Activated CD8-positive, alpha-beta T cell treated with anti-CD3 and anti-CD28 coated beads for 36 hours (primary cell): Measurements from ENCODE around the gene CNBD2. TPM values are rescaled to one million over a fixed set of nuclear protein-coding genes. Genes with fewer than 3 reads are reported as not detected.
"Not testable (repeated sequence)": the region's sequence is repeated elsewhere in the genome, so short reads cannot be mapped to it uniquely, and the experiment has no call there.

Experiments
- ATAC-seq: fragments of 200-7000 bp; cut with Tn5 transposase; one replicate; pipeline ENCODE4 v1.10.0; 2021; ENCODE audit warnings: mild to moderate bottlenecking, moderate library complexity
- CTCF ChIA-PET: fragments of 350-600 bp; sonication (Branson Sonifier 250); formaldehyde crosslinking; loops from one replicate; lab custom pipeline; 2021; ENCODE audit warnings: antibody characterized with exemption; lab: Charles Lee
- POLR2A ChIA-PET: fragments of 350-600 bp; sonication (Branson Sonifier 250); formaldehyde crosslinking; loops from one replicate; lab custom pipeline; 2021; ENCODE audit warnings: antibody characterized with exemption; lab: Charles Lee
- DNase-seq: peaks from one replicate; pipeline ENCODE4 v3.0.0-alpha.2; 2020
- H3K27ac Mint-ChIP-seq: one replicate; pipeline ENCODE4 v1.8.0; 2021; ENCODE audit warnings: mild to moderate bottlenecking, mixed read lengths
- H3K27me3 Mint-ChIP-seq: one replicate; pipeline ENCODE4 v1.8.0; 2021; ENCODE audit warnings: mixed read lengths
- H3K36me3 Mint-ChIP-seq: one replicate; pipeline ENCODE4 v1.8.0; 2021; ENCODE audit warnings: low read depth, mixed read lengths
- H3K4me1 Mint-ChIP-seq: one replicate; pipeline ENCODE4 v1.8.0; 2021; ENCODE audit warnings: low read depth, mixed read lengths
- H3K4me3 Mint-ChIP-seq: one replicate; pipeline ENCODE4 v1.8.0; 2021; ENCODE audit warnings: mild to moderate bottlenecking, moderate library complexity, mixed read lengths
- H3K9me3 Mint-ChIP-seq: one replicate; pipeline ENCODE4 v1.8.0; 2021; ENCODE audit warnings: mixed read lengths
- CTCF ChIP-seq: fragments of 200-600 bp; IDR thresholded peaks from one replicate; pipeline ENCODE4 v1.8.0; 2022; ENCODE audit warnings: antibody characterized with exemption, mild to moderate bottlenecking
- intact Hi-C: fragments of 100-400 bp; cut with micrococcal nuclease; formaldehyde crosslinking; loops from one replicate; pipeline ENCODE4 v1.10.0; 2022
- total RNA-seq, 2 experiments: library from RNA; stranded (reverse); gene quantifications; one replicate each; pipeline ENCODE4 v1.2.3, GENCODE V29; 2021

CNBD2 gene
- total RNA-seq, 2 experiments from 2014 or later, result 4.9 to 6.1 TPM

- no peak overlapping the region for H3K27ac Mint-ChIP-seq
- H3K9me3 Mint-ChIP-seq, result peaks cover 11% of the 10 kb centered on the region
- no peaks in the 10 kb centered on the region for H3K27me3 Mint-ChIP-seq
- intact Hi-C loops, result loop anchor here (10.0 kb wide), 1 partner anchor 342 kb away; the partner anchor contains the start of gene SPAG4
- peaks cover 11% of the 10 kb centered on the region for H3K36me3 Mint-ChIP-seq
- CTCF ChIA-PET, result interaction anchor here (2.1 kb wide), 1 partner anchor 493 kb away, joined by 5 read pairs; no protein-coding TSS in a partner anchor
- H3K4me1 Mint-ChIP-seq, result peaks cover 14% of the 10 kb centered on the region
- peak overlapping the region; percentile 15 for H3K4me3 Mint-ChIP-seq
- ATAC-seq (no peak), DNase-seq (no peak)
- POLR2A ChIA-PET, result no interaction called here
- TF ChIP-seq CTCF, result no peak
These were observed 11.8 kb upstream of the CNBD2 start for GRCh38 chr20:35956616-35957015.

GRCh38 chr20:35959291-35959690 is 9.1 kb upstream of the CNBD2 start:
- H3K4me3 Mint-ChIP-seq, POLR2A ChIA-PET, DNase-seq, H3K27ac Mint-ChIP-seq, ATAC-seq, H3K36me3 Mint-ChIP-seq, H3K4me1 Mint-ChIP-seq, H3K27me3 Mint-ChIP-seq: not testable (repeated sequence)
- CTCF ChIA-PET, result interaction anchor here (1.0 to 4.3 kb wide), 4 partner anchors 13 to 36 kb away, joined by 3 to 22 read pairs (median 4); no protein-coding TSS in a partner anchor
- intact Hi-C loops, result loop anchor here (10.0 kb wide), 1 partner anchor 344 kb away; the partner anchor contains the start of gene SPAG4
- peaks cover 11% of the 10 kb centered on the region for H3K9me3 Mint-ChIP-seq

- TF ChIP-seq CTCF, result no peak
- Mint-ChIP-seq H3K27me3 (no peaks in the 10 kb centered on the region), H3K4me1 (no peaks in the 10 kb centered on the region), H3K9me3 (peaks cover 8% of the 10 kb centered on the region), H3K4me3 (no peak overlapping the region), H3K36me3 (no peaks in the 10 kb centered on the region), H3K27ac (no peak overlapping the region)
- ATAC-seq (no peak), DNase-seq (no peak)
- ChIA-PET CTCF (interaction anchor here (1.5 kb wide), 1 partner anchor 29 kb away, joined by 6 read pairs; no protein-coding TSS in a partner anchor), POLR2A (interaction anchor here (0.6 to 1.8 kb wide), 2 partner anchors 9 to 245 kb away, joined by 3 to 6 read pairs; no protein-coding TSS in a partner anchor)
- intact Hi-C loops, result no loop called here
These were observed 4.5 kb upstream of the CNBD2 start for GRCh38 chr20:35963878-35964277.

- Mint-ChIP-seq H3K27me3 (no peaks in the 10 kb centered on the region), H3K4me1 (no peaks in the 10 kb centered on the region), H3K27ac (no peak overlapping the region), H3K4me3 (no peak overlapping the region), H3K9me3 (no peaks in the 10 kb centered on the region), H3K36me3 (no peaks in the 10 kb centered on the region)
- ATAC-seq, result no peak
- DNase-seq, result no peak
- TF ChIP-seq CTCF, result no peak
- POLR2A ChIA-PET, result interaction anchor here (1.1 kb wide), 1 partner anchor 14 kb away, joined by 4 read pairs; the partner anchor contains the start of gene SCAND1
- intact Hi-C loops, result no loop called here
- CTCF ChIA-PET, result interaction anchor here (3.2 kb wide), 1 partner anchor 14 kb away, joined by 17 read pairs; the partner anchor contains the start of gene SCAND1
These were observed 540 bp downstream of the CNBD2 start for GRCh38 chr20:35968930-35969329.

GRCh38 chr20:35971981-35972380 is 3.6 kb downstream of the CNBD2 start:
- POLR2A ChIA-PET, result no interaction called here
- DNase-seq, result no peak
- H3K9me3 Mint-ChIP-seq, result no peaks in the 10 kb centered on the region

More at GRCh38 chr20:35971981-35972380, 3.6 kb downstream of the CNBD2 start:
- H3K4me1 Mint-ChIP-seq, result no peaks in the 10 kb centered on the region
- TF ChIP-seq CTCF, result no peak
- H3K4me3 Mint-ChIP-seq, result no peak overlapping the region
- no peak overlapping the region for H3K27ac Mint-ChIP-seq
- H3K27me3 Mint-ChIP-seq, result no peaks in the 10 kb centered on the region
- no peak for ATAC-seq
- CTCF ChIA-PET, result interaction anchor here (0.7 to 1.7 kb wide), 3 partner anchors 16 to 19 kb away, joined by 3 to 5 read pairs (median 3); no protein-coding TSS in a partner anchor
- intact Hi-C loops, result no loop called here
- no peaks in the 10 kb centered on the region for H3K36me3 Mint-ChIP-seq
